DOHH2 (cell line): ENCODE data around the gene MALL.

Source experiments
- CTCF ChIP-seq: fragments of 200-600 bp; sonication (generic); IDR thresholded peaks from one replicate; pipeline ENCODE4 v1.5.1; 2014; ENCODE audit warnings: antibody characterized with exemption, mild to moderate bottlenecking, low read depth, low read length; ENCODE audit not compliant: poor library complexity, severe bottlenecking
- EZH2phosphoT487 ChIP-seq: fragments of 200-600 bp; sonication (generic); IDR thresholded peaks from 2 replicates; pipeline ENCODE4 v1.6.1; 2017; ENCODE audit warnings: borderline replicate concordance, mild to moderate bottlenecking, antibody characterized with exemption, low read length, moderate library complexity, mixed read lengths

- TF ChIP-seq CTCF (no peak), EZH2phosphoT487 (no peak)
Measured at GRCh38 chr2:110097506-110098220, 18.0 kb downstream of the MALL start.
